VCaP (cell line): ENCODE data around the gene NAV2.

Experiments used
- H3K27ac ChIP-seq: fragments of 450-650 bp; 2 replicates; pipeline ENCODE4 v1.5.1; 2017
- CTCF ChIP-seq: fragments of 450-650 bp; conservative IDR thresholded peaks from 2 replicates; pipeline ENCODE4 v1.5.1; 2017; ENCODE audit warnings: mild to moderate bottlenecking, moderate library complexity

NAV2 gene

GRCh38 chr11:20090654-20091374 is 378.2 kb downstream of the NAV2 start:
- no peak overlapping the region for H3K27ac ChIP-seq
- TF ChIP-seq CTCF: no peak

- H3K27ac ChIP-seq: no peak overlapping the region
- TF ChIP-seq CTCF: no peak
Measured at GRCh38 chr11:20093775-20094174, 381.1 kb downstream of the NAV2 start.

- TF ChIP-seq CTCF: no peak
- H3K27ac ChIP-seq: no peak overlapping the region
Measured at GRCh38 chr11:20095189-20095588, 382.6 kb downstream of the NAV2 start.

- no peak for TF ChIP-seq CTCF
- H3K27ac ChIP-seq: no peak overlapping the region
Measured at GRCh38 chr11:20097319-20098221, 384.9 kb downstream of the NAV2 start.

- TF ChIP-seq CTCF: no peak
- no peak overlapping the region for H3K27ac ChIP-seq
Measured at GRCh38 chr11:20099527-20099926, 386.9 kb downstream of the NAV2 start.

- H3K27ac ChIP-seq: no peak overlapping the region
- TF ChIP-seq CTCF: no peak
Measured at GRCh38 chr11:20102397-20102796, 389.8 kb downstream of the NAV2 start.

- TF ChIP-seq CTCF: no peak
- no peak overlapping the region for H3K27ac ChIP-seq
Measured at GRCh38 chr11:20103281-20103680, 390.6 kb downstream of the NAV2 start.
